LNCAP (cell line): ENCODE data around the gene TXN2.

ENCODE experiments used
- CTCF ChIP-seq: fragments of 450-650 bp; IDR thresholded peaks from 2 replicates; pipeline ENCODE4 v1.5.1; 2017; ENCODE audit warnings: mild to moderate bottlenecking

The TXN2 gene

GRCh38 chr22:36435516-36436415, 45.7 kb downstream of the TXN2 start:
- no peak for TF ChIP-seq CTCF

DNA sequence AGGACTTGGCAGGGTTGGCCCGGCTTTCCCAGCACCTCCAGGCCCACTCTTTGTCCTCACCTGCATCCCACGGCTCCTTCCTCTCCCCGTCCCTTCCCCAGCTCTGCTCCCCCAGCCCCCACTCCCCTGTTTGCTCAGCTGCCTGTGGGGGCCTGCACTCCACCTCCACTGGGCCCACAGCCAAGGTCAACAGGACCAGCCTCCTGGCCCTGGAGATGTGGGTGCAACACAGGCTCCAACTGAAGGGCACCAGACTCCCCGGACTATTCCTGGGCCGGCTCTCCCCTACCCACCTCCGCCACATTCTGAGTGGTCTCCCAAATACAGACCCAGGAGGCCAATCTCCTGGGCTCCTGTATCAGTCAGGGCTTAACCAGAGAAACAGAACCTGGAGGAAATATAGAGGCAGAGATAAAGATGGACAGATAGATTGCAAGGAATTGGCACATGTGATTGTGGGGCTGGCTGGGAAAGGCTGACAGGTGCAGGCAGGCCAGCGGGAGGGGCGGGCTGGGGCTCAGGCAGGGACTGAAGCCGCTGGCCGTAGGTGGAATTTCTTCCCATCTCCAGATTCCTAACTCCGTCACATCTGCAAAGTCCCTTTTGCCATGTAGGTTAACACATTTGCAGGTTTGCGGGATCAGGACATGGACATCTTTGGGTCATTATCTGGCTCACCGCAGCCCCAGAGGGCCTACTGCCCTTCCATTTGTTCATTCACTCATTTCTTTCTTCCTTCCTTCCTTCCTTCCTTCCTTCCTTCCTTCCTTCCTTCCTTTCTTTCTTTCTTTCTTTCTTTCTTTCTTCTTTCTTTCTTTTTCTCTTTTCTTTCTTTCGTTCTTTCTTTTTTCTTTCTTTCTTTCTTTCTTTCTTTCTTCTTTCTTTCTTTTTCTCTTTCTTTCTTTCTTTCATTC, 47.9 kb downstream of the TXN2 start:
- no peak for TF ChIP-seq CTCF

- TF ChIP-seq CTCF: no peak
These were observed 48.7 kb downstream of the TXN2 start for GRCh38 chr22:36432592-36433317.

GRCh38 chr22:36431977-36432376, 49.5 kb downstream of the TXN2 start:
- TF ChIP-seq CTCF: no peak

DNA sequence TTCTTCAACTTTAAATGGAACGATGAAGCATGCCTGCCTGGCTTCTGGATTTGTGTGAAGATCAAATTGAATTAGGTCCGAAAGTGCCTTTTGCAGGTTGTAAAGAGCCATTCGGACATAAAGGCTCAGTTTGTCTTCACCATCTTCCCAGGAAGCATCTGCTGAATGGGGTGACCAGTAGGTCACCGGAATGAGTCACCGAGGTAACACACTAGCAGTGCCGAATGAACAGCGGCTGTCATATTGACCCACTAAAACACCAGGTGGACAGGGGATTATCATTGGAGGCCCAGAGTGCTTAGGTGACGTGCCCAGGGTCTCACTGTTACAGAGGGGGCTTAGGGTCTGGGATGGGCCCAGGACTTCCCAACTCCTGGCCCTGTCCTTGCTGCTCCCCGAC, 50.6 kb downstream of the TXN2 start:
- no peak for TF ChIP-seq CTCF

- no peak for TF ChIP-seq CTCF
These were observed 55.4 kb downstream of the TXN2 start for GRCh38 chr22:36425977-36426523.
